ENCODE results near the gene GARRE1.
"Not testable (repeated sequence)": the region's sequence is repeated elsewhere in the genome, so short reads cannot be mapped to it uniquely, and the experiment has no call there.

The GARRE1 gene, protein sequence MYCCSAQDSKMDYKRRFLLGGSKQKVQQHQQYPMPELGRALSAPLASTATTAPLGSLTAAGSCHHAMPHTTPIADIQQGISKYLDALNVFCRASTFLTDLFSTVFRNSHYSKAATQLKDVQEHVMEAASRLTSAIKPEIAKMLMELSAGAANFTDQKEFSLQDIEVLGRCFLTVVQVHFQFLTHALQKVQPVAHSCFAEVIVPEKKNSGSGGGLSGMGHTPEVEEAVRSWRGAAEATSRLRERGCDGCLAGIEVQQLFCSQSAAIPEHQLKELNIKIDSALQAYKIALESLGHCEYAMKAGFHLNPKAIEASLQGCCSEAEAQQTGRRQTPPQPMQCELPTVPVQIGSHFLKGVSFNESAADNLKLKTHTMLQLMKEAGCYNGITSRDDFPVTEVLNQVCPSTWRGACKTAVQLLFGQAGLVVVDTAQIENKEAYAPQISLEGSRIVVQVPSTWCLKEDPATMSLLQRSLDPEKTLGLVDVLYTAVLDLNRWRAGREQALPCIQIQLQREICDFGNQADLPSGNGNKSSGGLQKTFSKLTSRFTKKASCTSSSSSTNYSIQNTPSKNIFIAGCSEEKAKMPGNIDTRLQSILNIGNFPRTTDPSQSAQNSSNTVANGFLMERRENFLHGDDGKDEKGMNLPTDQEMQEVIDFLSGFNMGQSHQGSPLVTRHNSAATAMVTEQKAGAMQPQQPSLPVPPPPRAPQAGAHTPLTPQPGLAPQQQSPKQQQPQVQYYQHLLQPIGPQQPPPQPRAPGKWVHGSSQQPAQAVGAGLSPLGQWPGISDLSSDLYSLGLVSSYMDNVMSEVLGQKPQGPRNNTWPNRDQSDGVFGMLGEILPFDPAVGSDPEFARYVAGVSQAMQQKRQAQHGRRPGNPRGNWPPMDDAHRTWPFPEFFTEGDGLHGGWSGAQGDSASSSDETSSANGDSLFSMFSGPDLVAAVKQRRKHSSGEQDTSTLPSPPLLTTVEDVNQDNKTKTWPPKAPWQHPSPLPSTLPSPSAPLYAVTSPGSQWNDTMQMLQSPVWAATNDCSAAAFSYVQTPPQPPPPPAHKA (N-terminal part only)

DNA sequence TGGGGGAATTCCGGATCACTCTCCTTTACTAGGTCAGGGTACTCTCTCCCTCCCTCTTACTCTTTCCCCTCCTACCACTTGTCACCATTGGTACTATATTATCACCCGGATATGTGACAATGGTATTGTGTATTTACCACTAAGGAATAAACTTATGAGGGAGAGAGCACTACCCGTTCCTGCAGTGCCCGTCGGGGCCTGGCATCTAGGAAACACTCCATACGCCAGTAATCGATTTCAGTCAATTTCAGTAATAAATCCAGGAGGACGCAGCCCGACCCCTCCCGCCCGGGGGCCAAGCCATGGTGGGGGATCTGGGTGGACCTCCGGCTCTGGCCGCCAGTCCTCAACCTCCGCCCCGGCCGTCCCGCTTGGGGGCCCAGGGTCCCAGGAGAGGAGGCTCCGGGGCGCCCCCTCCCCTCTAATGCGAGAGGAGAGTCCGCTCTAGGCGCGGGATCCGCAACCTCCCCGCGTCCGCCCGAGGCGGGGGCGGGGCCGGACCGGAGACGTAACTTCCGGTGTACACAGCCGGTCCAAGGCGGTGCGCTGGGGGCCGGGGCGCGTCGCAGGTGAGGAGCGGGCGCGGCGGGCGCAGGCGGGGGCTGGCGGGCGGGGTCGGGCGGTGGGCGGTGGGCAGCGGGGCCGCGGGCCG is at the start of gene GARRE1:
TSS of gene GARRE1 (plus strand) at position 509 of the 652 bp plus-strand sequence. CDS start 45,920 bp downstream, outside the sequence.
- DNase-seq (ENCODE audit: low read depth): peak; percentile 75

DNA sequence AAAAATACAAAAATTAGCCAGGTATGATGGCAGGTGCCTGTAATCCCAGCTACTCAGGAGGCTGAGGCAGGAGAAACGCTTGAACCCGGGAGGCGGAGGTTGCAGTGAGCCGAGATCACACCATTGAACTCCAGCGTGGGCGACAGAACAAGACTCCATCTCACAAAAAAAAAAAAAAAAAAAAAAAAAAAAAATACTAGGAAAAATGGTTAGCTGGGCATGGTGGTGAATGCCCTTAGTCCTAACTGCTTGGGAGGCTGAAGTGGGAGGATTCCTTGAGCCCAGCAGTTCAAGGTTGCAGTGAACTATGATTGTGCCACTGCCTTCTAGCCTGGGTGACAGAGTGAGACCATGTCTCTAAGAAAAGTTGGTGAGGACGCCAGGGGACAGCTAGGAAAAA is 49.0 kb upstream of the GARRE1 start:
- DNase-seq (ENCODE audit: low read depth): not testable (repeated sequence)

DNA sequence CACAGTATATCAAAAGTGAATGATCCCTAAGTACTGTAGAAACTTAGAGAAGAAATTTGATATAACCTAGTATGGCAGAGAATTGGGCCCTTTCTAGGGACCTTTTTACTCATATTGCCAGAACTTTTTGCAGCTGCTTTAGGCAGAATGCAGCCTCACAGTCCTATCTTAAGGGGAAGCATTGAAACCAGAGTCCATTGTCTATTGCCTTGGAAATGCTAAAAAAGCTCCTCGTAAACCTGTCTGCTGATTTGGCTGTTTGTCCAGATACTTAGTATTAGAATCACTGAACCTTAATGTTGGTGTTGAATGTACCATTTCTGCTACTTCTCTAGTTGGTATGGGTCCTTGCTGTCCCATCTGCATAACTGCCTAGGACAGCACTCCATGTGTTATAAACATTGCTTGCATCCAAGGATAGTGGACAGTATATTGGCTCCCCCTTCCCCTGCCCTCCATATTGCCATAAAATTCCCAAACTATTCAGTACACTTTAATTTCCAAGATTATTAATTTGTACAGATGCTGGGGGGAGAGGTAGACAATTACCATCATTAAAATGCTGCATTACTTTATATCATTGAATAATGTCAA is 46.0 kb upstream of the GARRE1 start:
- no peak for DNase-seq (ENCODE audit: low read depth)

DNA sequence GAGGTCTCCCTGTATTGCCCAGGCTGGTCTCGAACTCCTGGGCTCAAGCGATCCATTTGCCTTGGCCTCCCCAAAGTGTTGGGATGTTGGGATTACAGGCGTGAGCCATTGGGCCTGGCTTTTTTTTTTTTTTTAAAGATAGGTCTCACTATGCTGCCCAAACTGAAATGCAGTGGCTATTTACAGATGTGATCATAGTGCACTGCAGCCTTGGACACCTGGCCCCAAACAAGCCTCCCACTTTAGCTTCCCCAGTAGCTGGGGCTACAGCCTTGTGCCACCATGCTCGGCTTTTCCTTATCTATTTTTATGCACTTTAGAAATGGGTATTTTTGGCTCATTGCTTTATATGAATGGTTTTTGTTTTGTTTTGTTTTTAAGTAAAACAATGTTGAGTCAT is 44.6 kb upstream of the GARRE1 start:
- DNase-seq (ENCODE audit: low read depth): no peak

DNA sequence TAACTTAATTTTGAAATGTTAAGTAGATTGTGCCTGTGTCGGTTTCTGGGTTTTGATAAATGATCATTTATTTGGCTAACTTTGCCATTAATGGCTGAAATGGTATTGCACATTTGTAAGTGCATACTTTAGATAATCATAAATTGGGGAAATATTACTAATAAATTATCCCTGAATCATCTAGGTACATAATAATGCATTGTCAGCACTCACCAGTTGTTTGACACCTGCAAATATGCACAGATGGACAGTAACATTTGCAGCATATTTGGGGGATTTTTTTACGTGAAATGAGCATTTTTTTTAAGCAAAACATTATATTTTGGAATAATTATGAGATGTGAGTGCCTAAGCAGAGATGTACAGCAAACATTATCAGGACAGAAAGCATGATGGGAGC is 41.1 kb upstream of the GARRE1 start:
- DNase-seq (ENCODE audit: low read depth): no peak

DNA sequence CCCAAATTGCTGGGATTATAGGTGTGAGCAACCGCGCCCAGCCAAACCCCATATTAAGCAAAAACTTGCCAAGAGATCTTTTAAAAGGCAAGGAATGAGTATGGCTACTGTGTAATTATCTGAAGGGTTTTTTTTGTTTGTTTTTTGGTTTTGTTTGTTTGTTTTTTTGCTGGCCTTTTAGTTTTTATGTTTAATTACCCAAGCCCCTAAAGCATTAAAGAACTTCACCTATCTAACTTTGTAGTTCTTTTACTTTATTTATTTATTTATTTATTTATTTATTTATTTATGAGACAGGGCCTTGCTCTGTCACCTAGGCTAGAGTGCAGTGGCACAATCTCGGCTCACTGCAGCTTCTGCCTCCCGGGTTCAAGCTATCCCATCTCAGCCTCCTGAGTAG is 40.3 kb upstream of the GARRE1 start:
- DNase-seq (ENCODE audit: low read depth): no peak

DNA sequence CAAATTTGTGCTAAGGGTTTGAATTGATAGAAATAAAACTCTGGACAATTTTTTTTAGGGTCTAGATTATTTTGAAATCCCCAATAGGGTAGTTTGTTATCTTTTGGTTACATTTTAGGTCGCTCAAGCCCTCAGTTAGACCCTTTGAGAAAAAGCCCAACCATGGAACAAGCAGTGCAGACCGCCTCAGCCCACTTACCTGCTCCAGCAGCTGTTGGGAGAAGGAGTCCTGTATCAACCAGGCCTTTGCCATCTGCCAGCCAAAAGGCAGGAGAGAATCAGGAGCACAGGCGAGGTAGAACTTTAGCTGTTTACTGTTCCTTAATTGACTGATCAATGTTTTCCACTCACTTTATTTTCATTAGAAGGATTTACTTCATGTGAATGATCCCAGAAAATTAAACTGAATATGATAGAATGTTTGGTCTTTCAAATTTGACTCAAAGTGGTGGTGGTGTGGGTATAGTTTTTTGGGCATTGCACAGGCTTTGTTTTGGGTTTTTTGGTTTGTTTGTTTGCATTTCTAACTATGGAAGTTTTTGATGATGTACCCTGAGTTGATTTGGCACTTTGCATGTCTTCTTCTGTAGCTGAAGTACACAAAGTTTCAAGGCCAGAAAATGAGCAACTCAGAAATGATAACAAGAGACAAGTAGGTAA is 39.2 kb upstream of the GARRE1 start:
- DNase-seq (ENCODE audit: low read depth): no peak

DNA sequence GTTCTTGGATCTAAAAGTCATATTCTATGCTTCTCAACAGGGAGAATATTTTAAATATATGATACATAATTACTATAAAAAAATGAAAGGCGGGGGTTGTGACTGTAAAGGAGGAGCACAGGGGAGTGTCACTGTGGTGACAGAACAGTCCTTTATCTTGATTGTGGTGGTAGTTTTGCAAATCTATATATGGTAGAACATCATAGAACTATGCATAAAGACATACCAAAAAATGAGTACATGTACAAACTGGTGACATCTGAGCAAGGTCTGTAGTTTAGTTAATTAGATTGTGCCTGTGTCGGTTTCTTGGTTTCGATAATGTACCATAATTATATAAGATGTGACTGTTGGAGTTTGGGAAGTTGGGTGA is 38.7 kb upstream of the GARRE1 start:
- no peak for DNase-seq (ENCODE audit: low read depth)

DNA sequence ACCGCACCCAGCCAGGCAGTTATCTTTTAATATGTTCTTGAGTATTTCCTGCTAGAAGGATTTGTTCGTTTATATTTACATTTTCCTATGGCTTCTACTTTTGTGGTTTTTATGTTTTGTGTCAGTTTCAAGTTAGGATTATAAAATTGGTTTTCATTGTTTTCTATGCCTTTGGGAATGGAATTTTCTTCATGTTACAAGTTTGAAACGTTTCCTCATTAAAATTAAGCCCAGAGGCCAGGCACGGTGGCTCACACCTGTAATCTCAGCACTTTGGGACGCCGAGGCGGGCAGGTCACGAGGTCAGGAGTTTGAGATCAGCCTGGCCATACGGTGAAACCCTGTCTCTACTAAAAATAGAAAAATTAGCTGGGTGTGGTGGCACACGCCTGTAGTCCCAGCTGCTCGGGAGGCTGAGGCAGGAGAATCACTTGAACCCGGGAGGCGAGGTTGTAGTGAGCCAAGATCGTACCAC is 37.6 kb upstream of the GARRE1 start:
- not testable (repeated sequence) for DNase-seq (ENCODE audit: low read depth)

DNA sequence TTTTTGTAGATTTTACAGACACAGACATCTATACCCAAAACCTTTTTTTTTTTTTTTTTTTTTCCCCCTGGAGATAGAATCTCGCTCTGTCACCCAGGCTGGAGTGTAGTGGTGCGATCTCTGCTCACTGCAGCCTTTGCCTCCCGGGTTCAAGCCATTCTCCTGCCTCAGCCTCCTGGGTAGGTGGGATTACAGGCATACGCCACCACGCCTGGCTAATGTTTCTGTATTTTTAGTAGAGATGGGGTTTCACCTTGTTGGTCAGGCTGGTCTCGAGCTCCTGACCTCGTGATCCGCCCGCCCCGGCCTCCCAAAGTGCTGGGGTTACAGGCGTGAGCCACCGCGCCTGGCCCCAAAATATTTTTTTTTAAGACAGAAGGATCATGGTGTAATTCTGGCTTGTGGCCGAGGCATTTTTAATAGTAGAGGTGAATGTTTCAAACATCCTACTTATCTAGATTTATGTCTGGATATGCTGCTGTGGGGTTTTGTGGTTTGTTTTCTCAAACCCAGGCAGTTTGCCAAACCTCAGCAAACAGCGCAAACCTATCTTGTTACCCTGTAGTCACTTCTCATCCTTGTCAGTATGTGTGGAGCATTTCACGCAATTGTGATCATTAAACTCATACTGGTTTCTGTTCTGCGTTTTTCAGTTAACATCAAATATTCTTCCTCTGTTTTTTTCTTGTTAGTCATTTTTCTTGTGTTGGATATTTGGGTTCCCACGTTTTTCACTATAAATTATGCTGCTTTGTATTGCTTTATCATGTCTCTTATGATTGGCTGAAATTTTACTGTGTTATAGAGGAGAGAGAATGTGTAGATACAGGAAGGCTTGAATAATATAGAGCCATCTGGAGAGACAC is 36.2 kb upstream of the GARRE1 start:
- DNase-seq (ENCODE audit: low read depth): peak; percentile 57

DNA sequence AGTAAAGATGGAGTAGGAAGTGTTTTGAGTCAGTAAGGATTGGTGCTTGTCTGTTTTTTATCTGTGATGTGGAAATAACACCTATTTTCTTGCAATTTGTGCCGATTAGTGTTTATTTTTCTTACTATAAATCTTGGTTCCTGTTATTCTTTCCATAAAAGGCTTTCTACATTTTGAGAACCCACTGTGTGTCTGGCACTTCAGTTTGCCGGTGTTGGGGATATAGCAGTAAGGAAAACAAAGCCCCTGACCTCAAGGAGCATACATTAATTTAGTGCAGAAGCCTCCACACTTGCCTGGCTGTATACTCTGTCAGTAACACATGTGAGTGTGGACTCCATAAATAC is 35.6 kb upstream of the GARRE1 start:
- DNase-seq (ENCODE audit: low read depth): no peak

DNA sequence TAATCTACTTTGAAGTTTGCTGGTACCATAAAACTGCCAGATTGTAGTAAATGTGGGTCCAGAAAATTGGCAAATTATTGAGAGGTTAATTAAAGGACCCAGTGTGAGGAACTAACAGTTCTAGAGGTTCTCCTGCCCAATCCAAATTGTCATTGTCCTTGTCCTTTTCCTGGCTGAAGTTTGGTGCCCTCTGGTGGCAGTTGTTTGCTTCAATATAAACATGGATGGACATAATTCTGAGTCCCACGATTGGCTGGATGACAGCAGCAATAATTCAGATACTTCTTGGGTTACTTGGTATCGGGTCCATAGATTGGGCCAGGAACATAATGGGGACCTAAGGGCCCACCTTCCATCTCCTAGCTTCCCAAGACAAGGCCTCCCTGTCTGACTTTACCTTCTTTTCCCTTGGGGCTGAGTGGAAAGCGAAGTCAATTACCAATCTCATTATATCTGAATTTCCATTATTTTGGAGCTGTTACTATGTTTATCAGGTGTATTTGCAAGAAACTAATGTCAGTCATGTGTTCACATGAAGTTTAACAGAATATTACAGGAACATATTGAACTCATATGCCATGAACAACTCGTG is 33.8 kb upstream of the GARRE1 start:
- DNase-seq (ENCODE audit: low read depth): peak; percentile 51

DNA sequence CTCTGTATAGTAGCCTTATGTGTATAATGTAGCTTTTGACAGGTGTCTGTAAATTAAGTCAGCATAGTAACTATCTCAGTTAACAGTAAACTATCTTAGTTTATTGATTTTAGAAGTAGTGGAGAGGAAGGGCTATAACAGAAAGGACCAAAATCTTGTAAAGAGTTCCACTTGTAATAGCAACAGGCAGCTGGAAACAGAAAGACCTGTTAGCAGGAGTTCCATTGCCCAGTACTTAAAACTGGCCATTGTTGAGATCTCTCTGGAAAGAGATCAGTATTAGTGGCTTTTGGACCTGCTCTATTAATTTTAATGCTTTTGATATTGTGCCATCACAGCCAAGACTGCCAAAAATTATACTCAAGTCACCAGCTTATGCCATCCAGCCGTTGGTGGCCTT is 32.0 kb upstream of the GARRE1 start:
- DNase-seq (ENCODE audit: low read depth): no peak

DNA sequence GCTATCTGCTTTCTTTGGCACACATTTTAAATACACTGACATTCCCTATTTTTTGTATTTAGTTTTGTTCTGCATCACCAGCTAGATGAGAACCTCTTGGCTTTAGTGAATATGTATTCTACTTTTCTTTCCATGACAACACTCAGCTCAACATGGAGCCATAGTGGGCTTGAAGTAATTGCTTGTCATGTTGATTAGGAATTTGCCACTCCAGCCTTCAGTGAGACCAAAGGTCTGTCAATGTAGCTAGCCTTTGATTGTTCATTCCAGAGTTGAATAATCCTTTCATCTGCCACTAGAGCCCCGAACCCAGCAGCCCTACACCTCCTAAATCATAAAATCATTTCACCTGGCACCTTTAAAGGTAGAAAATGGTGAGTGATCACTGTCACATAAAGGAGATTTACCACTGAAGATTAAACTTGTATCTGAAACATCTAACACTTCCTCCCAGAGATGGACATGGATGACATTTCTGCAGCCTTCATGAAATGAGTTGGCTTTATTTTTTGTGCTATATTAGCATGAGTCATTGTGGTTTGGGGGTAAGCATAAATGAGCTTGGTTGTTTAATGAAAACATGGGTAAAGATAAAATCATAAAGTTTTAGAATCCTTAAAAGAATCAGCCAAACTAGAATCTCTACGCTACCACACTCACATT is 29.2 kb upstream of the GARRE1 start:
- no peak for DNase-seq (ENCODE audit: low read depth)

DNA sequence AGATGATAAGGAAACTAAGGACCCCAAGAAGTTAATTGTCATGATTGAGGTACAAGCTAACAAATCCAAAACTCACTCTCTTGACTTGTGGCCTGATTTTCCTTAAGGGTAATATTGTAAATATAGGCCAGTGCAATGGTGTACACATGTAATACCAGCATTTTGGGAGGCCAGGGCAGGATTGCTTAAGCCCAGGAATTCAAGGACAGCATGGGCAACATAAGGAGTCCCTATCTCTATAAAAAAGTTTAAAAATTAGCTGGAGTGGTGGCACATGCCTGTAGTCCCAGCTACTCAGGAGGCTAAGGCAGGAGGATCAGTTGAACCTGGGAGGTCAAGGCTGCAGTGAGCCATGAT is 28.7 kb upstream of the GARRE1 start:
- no peak for DNase-seq (ENCODE audit: low read depth)

DNA sequence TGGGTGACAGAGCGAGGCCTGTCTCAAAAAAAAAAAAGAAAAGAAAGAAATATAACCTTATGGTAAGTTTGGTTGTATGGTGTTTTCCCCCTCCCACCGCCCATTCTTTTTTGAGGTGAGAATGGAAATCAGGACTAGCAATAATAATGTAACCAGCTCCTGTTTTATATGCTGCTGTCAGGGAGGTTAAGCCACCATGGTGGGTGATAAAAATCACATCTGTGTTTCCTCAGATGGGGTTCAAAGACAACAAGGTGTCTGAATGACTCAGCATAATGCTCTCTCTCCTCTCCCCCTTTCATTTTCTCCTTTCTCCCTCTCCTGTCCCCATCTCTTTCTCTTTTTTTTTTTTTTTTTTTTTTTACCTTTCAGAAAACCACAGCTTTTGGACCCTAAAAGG is 28.3 kb upstream of the GARRE1 start:
- no peak for DNase-seq (ENCODE audit: low read depth)

DNA sequence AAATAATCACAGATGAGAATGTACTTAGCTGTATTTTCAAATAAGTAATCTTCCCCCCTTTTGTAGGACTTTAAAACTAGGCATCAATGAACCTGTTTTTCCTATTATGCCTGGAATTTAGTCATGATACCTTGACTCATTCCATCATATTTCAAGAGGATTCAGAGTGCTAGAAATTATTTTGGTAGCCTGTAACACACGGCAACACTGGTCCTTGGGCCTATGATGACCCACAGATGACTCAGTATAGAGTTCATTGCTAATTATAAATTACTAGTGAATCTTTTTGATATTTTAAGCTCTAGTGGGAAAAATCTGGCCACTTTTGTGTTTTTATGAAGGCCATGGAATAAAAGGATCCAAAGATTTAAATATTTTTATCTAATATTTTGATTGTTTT is 26.0 kb upstream of the GARRE1 start:
- no peak for DNase-seq (ENCODE audit: low read depth)

DNA sequence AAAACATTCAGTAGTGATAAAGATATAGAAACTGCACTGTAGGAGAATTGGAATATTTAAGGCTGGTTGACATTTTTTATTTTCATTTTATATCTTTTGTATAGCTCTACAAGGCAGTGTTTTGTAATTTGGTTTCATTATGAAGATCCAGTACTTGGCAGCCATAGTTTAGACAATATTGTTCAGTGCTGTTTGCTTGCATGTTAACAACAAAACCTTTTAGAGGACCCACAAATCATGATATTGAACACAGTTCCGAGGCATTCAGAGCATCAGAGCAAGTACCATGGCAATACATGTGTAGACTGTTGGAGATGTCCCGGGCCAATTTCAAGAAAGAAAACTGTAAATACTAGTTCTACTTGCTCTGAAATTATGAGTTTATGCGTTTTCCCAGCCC is 25.6 kb upstream of the GARRE1 start:
- no peak for DNase-seq (ENCODE audit: low read depth)

DNA sequence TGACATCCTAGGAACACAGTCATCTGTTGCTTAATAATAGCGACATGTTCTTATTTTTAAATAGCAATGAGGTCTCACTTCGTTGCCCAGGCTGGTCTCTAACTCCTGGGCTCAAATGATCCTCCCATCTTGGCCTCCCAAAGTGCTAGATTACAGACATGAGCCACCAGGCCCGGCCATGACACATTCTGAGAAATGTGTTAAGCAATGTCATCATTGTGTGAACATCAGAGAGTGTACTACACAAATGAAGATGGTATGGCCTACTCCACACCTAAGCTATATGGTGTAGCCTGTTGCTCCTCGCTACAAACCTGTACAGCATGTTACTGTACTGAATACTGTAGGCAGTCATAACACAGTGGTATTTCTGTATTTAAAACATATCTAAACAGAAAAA is 24.6 kb upstream of the GARRE1 start:
- DNase-seq (ENCODE audit: low read depth): no peak

DNA sequence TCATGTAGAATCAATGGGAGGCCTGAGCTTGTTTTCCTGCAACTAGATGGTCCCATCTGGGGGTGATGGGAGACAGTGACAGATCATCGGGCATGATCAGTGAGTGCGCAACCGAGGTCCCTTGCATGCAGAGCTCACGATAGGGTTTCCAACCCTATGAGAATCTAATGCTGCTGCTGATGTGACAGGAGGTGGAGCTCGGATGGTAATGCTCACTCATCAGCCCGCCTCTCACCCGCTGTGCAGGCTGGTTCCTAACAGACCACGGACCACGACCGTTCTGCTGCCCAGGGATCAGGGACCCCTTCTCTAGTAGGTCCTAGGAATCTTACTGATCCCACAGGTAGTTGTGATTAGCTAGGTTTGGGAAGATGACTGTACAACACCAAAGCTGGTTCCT is 23.5 kb upstream of the GARRE1 start:
- no peak for DNase-seq (ENCODE audit: low read depth)

Data from activated T-cell treated with anti-CD3 and anti-CD28 coated beads for 24 hours (primary cell).